ENCODE measurements around the gene FBF1.

The FBF1 gene

GRCh38 chr17:75950855-75951554 lies 10.2 kb upstream of the FBF1 start:
- DNase-seq: no peak

DNA sequence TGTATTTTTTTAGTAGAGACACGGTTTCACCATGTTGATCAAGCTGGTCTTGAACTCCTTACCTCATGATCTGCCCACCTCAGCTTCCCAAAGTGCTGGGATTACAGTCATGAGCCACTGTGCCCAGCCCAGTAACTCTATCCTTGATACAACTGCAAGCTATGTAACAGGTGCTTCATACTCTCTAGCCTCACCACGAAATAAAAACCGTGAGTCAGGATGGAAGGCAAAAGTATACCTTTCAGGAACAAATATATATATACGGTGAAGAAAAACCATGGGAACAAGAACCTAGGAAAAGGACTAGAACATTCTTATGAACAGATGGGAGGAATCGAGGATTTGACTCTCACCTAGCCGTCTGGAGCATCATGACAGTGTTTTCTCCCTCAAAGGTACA lies 9.6 kb upstream of the FBF1 start:
- DNase-seq: no peak

DNA sequence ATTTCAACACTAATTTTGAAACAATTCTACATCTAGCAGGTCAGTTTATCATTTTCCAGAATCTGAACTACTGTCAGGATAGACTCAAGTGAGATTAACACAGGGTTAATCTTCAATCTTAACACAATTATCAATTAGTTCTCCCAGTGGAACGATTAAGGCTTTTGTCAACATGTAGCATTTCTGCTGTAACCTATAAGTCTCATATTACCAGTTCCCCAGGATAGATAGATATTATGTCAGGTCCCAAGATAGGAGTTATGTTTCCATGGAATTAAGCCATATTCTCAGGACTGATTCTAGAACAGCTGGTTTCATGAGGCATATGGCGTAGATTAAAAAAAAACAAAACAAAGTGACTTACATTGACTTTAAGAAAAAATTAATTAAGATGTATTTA lies 4.4 kb upstream of the FBF1 start:
- peak; percentile 85 for DNase-seq

DNA sequence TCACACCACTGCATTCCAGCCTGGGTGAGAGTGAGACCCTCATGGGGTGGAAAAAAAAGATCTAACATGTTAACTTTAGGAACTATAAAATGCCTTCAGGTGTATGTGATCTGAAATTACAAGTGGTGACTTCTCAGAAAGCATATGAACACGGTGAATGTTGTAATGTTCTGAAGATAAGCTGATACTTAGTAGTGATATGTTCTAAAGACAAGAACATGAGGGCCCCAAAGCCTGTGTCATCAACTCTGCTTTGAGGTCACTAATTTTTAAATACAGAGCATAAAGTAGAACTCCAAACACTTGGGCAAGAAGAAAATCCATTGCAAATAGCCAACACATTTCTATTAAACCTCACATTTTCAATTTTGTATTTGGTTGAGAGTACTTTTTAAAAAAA lies 2.6 kb upstream of the FBF1 start:
- no peak for DNase-seq

DNA sequence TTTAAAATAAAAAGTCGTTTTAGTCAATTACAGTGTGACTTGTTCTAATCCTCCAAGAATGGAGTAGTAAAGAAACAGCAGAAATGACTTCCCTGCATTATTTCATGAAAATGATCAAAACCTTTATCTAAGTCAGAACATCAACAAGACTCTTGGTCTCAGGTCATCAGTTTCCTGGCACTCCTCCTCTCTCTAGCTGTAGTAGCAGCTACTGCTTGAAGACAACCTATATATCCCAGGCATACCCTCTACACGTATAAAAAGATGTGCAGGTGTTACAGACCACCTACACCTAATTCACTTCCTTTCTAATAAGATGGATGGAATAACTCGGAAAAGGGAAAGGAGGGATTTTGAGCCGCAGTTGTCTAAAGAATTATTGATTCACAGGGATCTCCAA lies 1.6 kb upstream of the FBF1 start:
- DNase-seq: no peak

DNA sequence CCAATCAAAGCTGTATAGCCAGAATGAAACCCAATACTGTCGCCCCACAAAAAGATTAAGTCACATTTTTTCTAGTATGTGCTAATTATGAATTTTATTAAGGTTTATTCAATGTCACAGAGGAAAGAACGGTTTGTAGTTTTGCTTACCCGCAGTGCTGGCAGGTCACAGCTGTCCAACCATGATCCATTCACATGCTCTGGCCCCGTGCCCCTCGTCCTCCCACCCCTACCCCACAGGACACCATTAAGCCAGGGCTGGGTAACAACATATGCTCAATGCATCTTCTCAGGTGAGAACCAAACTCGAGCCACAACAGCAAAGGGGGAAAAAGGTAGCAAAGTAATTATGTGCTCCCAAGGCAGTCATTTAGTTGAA lies 589 bp upstream of the FBF1 start:
- DNase-seq: peak; percentile 38

GRCh38 chr17:75937652-75938051 lies 3.2 kb downstream of the FBF1 start:
- DNase-seq: no peak

DNA sequence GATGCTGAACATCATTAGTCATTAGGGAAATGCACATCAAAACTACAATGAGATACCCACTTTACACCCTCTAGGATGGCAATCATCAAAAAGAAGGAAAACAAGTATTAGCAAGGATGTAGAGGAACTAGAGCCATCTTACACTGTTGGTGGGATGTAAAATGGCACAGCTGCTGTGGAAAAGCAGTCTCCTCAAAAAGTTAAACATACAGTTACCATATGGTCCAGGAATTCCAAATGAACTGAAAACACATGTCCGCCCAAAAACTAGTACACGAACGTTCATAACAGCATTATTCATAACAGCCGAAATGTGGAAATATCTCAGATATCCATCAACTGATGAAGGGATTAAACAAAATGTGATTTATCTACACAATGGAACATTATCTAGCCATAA lies 7.0 kb downstream of the FBF1 start:
- no peak for DNase-seq

- no peak for DNase-seq
Observed at GRCh38 chr17:75932852-75933251, 8.0 kb downstream of the FBF1 start.

- no peak for DNase-seq
Observed at GRCh38 chr17:75931062-75931461, 9.8 kb downstream of the FBF1 start.

DNA sequence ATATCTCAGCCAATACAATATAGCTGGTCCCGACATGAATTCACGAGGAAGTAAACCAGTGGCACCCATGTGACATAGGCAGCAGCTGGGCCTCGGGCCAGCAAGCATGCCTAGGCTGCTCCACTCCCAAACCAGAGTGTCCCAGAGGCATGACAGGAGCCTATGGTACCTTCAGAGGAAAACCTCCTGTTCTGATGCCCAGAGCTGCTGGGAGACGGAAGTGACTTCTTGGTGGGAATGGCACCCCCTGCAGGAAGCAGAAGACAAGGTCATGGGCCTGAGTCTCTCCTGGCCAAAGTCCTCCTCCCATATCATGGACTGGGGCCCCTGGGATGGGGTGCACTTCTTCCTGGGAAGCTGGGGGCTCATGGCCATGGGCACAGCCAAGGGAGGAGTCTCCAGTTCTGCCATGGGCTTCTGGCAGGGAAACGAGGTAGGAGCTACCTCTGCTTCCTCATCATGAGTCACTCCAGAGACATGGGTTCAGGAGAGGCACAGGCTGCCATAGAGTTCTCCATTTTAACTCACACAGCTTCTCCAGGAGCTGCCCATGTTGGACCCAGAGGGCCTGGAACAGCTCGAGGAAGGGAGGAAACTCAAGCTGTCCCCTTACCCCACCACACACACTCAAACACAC lies 13.4 kb downstream of the FBF1 start:
- peak; percentile 63 for DNase-seq

DNA sequence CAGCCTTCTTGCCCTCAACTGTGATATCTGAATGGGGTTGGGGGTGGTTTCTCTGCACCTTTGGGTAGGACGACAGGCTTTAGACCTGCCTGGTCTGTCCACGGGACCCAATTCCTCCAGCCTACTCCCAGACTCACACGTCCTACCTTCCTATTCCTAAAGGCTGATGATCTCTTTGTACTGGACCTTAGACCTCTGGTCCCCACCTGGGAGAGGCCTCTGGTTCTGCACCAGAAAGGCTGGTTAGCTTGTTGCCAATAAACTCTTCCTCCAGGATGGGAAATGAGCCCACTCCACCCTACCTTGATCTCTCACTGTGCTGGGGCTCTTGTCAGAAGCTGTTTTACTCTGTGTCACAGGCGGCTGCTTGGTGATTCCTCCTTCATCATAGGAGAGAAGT lies 14.4 kb downstream of the FBF1 start:
- no peak for DNase-seq

- DNase-seq: no peak
Observed at GRCh38 chr17:75925912-75926311, 14.9 kb downstream of the FBF1 start.

- no peak for DNase-seq
Observed at GRCh38 chr17:75925103-75925502, 15.7 kb downstream of the FBF1 start.

DNA sequence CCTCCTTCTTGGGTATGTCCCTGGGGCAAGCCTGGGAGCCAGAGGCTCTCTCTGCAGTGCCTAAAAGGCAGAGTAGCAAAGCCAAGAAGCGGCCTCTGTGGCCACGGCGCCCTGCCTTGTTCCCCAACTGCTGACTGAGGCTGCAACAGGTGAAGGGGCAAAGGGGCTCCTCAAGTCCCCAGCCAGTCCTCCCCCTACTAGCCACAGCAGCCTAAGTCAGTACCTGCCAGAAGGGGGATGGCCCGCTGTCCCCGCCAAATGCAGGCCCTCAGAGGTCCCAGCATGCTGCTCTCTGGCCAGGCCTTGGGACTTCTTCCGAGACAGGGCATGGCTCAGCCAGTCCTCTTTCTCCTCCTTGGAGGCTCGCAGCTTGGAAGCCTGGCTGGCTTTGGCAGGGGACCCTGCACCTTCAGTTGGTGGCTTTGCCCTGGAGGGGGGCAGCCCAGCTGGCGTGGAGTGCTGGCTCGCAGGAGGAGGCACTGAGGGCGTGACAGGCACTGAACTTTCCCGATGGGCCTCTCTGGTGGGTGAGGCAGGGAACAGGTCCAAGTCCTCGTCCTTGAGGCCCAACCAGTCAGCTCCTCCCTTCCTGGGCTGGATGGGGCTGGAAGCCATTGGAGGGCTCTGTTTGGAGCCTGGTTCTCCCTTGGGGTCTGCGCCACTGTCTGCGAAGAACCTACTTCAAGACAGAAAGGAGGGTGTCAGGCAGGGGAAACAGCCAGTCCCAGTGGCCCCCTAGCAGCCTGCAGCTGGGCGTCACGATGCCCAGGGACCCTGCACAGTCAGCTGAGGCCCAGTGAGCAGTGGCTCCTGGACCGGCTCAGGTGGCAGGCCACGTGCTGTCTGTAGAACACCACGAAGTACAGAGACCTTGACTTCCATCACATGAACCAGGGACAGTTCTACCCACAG lies 17.6 kb downstream of the FBF1 start:
- DNase-seq: no peak

- DNase-seq: no peak
Observed at GRCh38 chr17:75922173-75922961, 18.5 kb downstream of the FBF1 start.

DNA sequence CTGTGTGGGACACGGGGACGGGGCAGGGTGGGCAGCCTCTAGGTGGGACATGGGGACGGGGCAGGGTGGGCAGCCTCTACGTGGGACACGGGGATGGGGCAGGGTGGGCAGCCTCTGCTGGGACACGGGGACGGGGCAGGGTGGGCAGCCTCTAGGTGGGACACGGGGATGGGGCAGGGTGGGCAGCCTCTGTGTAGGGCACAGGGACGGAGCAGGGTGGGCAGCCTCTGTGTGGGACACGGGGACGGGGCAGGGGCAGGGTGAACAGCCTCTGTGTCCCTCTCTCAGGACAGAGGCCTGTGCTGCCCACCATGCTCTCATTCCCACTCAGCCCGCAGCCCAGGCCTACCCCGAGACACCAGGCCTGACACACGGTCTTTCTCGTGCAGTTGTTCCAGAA lies 19.2 kb downstream of the FBF1 start:
- no peak for DNase-seq

GRCh38 chr17:75920045-75920560 lies 20.7 kb downstream of the FBF1 start:
- DNase-seq: no peak

DNA sequence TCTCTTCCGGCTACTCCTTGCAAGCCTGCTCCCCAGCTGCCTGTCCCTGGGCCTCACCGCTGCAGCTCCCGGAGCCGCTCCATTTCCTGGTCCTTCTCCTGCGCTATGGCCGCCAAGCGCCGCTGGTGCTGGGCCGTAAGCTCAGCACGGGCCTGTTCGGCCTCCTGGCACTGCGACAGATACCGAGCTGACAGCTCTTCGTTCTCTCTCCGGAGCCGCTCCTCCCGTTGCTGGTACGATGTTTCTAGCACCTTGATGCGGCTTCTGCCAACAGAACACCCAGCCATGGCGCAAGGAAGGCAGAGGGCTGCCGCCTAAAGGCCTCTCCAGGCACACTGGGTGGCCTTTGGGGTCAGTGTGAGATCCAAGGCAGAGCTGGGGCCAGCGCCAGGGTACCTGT lies 21.2 kb downstream of the FBF1 start:
- DNase-seq: no peak

DNA sequence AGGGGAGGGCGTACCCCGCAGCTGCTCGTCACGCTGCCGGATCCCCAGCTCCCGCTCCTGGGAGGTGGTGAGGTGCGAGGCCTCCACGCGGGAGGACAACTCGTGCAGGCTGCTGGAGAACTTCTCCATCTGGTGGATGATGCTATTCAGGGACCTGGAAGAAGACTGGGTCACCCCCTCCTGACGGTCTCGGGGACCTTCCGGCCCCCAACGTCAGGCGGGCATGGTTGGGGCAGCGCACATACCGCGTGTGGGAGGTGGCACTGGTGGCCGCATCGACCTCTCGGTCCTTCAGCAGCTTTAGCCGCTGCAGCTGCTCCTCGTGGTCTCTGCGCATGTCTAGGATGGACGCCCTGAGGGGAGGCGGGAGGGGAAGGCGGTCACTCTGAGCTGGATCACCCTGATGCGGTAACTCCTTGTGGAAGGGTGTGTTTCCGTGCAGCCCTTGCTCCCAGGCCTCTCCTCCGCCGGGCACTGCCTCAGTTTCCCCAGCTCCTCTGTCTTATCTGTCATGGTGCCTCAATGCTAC lies 22.9 kb downstream of the FBF1 start:
- DNase-seq: no peak

DNA sequence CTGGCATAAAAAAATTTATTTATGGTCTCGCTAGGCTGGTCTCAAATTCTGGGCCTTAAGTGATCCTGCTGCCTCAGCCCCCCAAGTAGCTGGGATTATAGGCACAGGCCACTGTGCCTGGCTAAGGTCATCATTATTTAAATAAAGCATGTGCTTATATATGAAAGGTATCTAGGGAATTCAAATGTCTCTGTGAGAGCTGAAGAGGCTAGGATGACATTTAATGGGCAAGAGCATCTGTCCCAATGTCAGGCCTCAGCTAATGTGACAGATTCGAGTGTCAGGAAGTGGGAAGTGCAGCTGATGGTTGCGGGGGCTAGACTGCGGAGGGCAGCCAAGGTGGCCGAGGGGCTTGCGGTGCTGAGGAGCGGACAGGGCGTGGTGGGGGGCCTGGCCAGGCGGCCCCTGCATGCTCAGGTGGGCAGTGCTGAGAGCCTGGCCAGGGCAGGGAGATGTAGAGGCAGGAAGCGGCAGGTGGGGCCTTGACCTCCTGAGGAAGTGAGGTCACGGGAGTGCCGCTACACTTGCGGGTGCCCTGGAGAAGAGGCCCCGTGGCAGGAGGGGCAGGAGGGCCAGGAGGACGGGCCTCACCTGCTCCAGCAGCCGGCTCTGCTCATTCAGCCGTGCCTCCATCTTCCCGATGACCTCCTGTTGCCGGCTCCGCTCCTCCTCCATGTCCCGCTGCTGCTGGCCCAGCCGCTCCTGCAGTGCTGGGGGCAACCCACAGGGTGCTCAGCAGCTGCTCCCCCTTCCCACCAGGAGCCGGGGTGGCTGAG lies 23.5 kb downstream of the FBF1 start:
- no peak for DNase-seq

DNA sequence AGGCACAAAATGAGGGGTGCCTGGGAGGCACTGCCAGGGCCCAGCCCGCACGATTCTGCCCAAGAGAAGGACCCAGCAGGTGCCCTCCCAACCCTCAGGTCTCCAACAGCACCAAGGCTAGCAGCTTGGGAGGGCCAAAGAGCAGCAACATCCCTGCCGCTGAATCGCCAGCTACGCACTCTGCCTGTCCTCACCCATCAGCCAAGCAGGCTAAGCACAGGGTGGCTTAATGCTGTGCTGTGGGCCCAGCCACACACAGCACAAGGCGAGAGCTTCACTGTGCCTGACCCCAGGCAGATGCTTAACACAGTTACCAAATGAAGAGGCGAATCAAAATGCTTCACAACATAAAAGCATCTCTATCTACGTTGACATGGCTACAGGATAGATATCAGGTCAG lies 25.6 kb downstream of the FBF1 start:
- DNase-seq: peak; percentile 42

All from NCI-H82 (cell line).